HG03521 (cell line): Measurements from ENCODE around the gene CYP4F2.
"Not testable (repeated sequence)": the region's sequence is repeated elsewhere in the genome, so short reads cannot be mapped to it uniquely, and the experiment has no call there.

ENCODE experiments used
- ATAC-seq: cut with Tn5 transposase; IDR thresholded peaks from one replicate; pipeline ENCODE4 v1.9.1; 2021; ENCODE audit warnings: mild to moderate bottlenecking, moderate library complexity; ENCODE audit not compliant: unreplicated experiment

The CYP4F2 gene

DNA sequence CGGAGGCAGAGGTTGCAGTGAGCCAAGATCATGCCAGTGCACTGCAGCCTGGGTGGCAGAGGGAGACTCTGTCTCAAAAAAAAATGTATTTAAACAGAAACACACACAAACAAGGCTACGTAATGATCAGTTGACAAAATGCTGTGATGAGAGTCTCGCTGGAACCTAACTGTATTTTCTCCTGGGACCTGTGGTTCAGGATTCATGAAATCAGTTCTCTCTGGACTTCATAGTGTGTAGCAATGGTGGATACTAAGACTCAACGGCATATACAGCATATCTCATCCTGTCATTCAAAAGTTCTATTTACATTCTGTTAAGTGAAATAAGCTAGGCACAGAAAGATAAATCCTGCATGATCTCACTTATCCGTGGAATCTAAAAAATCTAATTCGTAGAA lies 37.4 kb downstream of the CYP4F2 start:
- no peak for ATAC-seq

DNA sequence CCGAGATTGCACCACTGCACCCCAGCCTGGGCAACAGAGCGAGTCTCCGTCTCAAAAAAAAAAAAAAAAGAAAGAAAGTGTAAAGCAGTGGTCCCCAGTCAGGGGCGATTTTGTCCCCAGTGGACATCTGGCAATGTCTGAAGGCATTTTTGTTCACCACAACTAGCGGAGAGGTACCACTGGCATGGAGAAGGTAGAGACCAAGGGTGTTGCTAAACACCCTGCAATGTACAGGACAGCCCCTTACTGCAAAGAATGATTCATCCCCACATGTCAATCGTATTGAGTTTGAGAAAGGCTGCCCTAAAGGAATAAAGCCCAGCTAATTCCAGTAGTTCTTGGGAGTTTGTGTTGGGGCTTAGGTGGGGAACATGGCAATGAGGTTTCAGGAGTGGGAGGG lies 38.7 kb downstream of the CYP4F2 start:
- ATAC-seq = no peak

DNA sequence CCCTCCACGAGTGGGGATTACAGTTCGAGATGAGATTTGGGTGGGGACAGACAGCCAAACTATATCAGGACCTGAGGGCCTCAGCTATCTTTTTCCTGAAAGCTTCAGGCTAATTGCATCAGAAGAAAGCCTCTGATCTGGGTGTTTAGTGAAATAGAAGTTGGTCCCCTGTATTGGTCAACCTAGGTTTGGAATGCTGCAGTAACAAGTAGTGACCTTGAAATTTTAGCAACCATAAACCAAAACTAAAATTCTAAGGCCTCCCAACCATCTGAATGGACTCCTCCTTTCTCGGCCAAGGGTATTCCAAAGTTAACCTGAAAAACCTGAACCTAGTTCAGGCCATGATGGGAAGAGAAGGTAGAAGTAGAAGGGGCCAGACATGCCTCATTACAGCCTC lies 47.5 kb downstream of the CYP4F2 start:
- ATAC-seq = no peak

DNA sequence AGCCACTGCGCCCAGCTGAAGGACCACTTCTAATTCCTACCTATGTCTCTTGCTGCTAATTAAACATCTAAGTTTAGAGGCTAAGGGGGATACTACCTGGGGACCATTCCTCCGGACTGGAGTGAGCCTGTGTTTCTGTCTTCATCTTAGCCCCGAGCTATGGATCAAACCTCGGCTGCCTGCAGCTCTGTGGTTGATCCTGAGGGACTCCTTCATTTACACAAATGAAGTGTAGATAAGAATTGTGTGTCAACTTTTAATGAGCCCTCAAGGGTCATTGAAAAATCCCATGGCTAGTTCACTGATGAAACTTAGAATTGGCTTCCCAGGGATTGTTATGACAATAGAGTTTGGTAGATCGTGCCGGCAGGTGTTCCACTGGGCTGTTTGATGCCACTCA lies 51.0 kb downstream of the CYP4F2 start:
- ATAC-seq = no peak

DNA sequence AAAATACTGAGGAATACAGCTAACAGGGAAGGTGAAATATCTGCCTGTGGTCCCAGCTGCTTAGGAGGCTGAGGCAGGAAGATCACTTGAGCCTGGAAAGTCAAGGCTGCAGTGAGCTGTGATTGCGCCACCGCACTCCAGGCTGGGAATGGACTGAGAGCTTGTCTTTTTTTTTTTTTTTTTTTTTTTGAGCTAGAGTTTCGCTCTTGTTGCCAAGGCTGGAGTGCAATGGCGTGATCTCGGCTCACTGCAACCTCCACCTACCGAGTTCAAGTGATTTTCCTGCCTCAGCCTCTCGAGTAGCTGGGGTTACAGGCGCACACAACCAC lies 54.0 kb downstream of the CYP4F2 start:
- not testable (repeated sequence) for ATAC-seq

DNA sequence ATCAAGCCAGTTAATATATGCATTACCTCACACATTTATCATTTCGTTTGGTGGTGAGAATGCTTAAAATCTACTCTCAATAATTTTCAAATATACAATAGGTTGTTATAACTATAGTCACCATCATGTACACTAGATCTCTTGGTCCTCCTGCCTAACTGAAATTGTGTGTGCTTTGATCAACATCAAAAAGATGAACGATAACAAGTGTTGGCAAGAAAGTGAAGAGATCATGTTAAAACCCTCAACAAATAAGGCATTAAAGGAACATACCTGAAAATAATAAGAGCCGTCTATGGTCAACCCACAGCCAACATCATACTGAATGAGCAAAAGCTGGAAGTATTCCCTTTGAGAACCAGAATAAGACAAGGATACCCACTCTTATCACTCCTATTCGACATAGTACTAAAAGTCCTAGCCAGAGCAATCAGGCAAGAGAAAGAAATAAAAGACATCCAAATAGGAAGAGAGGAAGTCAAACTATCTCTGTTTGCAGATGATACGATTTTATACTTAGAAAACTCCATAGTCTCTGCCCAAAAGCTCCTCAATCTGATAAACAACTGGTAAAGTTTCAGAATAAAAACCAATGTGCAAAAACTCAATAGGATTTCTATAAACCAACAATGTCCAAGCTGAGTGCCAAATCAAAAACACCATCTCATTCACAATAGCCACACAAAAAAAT lies 54.5 kb downstream of the CYP4F2 start:
- no peak for ATAC-seq

DNA sequence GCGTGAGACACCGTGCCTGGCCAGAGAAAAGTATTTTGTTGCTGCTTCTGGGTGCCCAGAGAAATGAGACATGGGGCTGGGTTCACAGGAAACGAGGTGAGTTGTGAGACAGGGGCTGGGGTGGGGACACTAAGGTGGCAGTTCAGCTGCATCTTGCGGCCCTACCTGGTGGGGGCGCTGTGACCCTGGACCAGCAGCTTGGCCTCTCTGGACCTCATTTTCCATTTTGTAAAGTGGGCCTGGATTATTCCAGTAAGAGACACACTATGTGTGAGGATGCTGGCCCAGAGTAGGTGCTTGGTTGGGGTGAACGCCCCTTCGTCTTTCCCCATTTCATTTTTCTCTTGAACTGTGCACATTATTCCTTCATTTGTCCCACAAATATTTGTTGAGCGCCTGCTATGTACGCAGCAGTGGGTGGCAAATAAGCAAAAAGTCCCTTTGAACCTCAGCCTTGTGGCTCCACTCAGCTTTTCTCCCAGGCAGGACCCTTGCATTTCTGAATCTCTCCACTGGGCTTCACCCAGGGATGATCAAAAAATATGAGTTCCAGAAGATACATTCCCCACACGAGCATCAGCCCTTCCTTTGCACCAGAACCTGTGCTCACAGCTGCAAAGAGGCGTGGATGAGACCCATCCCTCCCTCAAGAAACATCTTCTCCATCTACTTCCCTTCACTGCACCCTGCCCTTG lies 55.9 kb downstream of the CYP4F2 start:
- ATAC-seq = no peak

DNA sequence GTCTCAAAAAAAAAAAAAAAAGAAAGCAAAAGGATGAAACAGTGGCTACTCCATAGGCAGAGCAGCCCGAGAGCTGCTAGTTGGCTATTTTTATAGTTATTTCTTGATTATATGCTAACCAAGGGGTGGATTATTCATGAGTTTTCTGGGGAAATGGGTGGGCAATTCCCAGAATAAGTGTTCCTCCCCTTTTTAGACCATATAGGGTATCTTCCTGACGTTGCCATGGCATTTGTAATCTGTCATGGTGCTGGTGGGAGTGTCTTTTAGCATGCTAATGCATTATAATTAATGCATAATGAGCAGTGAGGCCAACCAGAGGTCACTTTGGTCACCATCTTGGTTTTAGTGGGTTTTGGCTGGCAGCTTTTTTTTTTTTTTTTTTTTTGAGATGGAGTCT lies 57.0 kb downstream of the CYP4F2 start:
- no peak for ATAC-seq

DNA sequence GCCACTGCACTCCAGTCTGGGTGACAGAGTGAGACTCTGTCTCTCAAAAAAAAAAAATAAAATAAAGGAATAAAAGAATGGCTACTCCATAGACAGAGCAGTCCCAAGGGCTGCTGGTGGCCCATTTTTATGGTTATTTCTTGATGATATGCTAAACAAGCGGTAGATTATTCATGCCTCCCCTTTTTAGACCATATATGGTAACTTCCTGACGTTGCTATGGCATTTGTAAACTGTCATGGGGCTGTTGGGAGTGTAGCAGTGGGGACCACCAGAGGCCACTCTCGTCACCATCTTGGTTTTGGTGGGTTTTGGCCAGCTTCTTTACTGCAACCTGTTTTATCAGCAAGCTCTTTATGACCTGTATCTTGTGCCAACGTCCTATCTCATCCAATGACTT lies 58.0 kb downstream of the CYP4F2 start:
- ATAC-seq = not testable (repeated sequence)

DNA sequence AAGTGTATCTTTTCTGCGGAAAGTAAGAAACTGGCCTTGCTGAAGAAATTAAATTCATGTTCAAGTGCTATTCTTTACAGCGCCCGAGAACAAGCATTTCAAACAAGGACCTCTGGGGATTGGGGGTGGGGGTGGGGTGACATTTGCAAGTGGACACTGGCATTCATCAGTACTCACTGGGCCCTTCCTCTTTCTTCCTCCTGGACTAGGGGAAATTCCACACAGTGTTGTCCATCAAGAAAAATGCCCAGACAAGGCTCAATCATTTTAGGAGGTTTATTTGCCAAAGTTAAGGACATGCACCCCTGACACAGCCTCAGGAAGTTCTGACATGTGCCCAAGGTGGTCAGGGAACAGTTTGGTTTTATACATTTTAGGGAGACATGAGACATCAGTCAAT lies 59.5 kb downstream of the CYP4F2 start:
- no peak for ATAC-seq

DNA sequence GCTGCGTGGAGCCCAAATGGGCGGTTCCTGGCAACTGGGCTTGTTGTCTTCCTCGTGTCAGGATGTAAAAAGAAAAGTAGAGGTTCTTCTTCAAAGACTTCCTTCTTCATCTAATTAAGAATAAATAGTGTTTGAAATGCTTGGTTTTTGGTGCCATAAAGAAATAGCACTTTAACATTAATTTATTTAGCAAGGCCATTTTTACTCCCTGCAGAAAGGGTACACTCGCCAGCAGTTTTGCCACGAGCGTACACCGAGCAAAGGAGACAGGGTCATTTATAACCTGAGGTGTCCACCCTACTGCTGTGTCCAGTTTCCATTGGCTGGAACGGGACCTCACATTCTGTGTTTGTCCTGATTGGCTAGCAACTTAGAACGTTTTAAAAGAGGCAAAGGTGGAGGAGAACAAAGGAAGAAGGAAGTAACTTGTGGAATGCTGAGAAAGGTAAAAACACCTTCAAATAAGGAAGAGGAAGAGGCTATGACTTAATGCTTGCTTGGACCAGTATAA lies 60.6 kb downstream of the CYP4F2 start:
- peak; percentile 6 for ATAC-seq

DNA sequence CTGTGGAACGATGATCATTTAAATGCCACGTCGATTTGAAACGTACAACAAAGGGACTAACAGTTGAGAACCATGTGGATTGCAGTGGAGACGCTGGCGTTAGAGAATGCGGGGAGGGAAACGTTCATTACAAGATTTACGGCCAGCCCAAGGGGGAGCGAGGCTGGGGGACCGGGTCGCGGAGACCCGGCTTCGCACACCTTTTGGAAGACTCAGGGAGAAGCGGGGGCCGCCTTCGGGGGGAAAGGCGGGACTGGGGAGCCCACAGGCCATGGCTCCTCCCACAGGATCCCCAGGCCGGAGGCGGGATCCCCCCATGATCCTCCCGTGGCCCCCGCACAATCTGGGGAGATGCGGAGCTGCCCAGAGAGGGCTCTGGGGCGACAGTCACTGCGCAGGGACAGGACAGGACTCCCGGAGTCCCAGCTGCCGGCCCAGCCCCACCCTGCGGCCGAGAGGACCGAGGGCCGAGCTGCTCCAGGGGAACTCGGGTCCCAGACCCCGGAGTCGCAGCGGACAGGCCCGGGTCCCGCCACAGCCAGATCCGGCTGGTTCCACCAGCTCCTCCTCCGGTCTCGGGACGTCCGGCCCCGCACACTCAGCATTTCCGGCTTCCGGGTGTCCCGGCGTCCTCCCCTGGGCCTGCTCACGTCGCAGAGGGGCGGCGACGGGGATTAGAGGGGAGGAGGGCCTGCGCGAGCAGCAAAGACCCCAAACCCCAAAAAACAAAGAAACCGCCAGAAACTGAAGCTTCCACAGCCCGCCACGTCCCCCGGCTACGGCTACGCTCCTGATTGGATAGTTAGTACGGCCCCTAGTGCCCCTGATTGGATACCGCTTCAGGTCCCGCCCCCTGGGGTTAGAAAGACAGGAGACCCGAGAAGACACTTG lies 61.3 kb downstream of the CYP4F2 start:
- peak; percentile 94 for ATAC-seq

DNA sequence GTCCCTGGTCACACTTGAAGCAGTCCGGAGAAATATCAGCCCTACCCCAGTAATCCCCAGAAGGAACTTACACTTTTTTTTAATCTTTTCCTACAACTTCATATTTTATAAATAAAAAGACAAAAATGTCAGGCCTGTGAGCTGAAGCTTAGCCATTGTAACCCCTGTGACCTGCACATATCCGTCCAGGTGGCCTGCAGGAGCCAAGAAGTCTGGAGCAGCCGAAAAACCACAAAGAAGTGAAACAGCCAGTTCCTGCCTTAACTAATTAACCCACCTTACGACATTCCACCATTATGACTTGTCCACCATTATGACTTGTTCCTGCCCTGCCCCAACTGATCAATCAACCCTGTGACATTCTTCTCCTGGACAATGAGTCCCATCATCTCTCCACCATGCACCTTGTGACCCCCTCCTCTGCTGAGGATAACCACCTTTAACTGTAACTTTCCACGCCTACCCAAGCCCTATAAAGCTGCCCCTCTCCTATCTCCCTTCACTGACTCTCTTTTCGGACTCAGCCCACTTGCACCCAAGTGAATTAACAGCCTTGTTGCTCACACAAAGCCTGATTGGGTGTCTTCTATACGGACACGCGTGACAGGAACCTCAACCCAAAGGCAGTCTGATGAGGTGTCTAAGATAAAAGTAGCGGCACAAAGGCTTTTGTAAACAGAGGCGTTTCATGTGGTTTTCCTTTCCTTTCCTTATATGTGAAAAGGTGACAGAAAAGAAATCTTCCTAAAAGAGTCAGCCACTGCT lies 62.1 kb downstream of the CYP4F2 start:
- not testable (repeated sequence) for ATAC-seq

DNA sequence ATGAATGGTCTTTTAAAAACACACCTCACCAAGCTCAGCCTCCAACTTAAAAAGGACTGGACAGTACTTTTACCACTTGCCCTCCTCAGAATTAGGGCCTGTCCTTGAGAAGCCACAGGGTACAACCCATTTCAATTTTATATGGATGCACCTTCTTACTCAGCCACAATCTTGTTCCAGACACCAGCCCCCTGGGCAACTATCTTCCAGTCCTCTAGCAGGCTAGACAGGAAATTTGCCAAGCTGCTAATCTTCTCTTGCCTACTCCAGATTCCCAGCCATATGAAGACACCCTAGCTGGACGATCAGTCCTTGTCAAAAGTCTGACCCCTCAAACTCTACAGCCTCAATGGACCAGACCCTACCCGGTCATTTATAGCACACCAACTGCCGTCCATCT lies 63.6 kb downstream of the CYP4F2 start:
- ATAC-seq = not testable (repeated sequence)

DNA sequence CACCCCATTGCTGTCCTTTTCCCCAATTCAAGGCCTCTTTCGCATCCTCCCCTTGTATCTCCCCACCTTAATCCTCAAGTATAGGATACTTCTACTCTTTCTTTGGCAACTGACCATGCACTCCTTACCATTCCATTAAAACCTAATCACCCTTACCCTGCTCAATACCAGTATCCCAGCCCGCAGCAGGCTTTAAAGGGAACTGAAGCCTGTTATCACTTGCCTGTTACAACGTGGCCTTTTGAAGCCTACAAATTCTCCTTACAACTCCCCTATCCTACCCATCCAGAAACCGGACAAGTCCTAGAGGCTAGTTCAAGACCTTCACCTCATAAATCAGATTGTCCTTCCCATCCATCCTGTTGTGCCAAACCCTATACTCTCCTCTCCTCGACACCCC lies 66.2 kb downstream of the CYP4F2 start:
- ATAC-seq = no peak

DNA sequence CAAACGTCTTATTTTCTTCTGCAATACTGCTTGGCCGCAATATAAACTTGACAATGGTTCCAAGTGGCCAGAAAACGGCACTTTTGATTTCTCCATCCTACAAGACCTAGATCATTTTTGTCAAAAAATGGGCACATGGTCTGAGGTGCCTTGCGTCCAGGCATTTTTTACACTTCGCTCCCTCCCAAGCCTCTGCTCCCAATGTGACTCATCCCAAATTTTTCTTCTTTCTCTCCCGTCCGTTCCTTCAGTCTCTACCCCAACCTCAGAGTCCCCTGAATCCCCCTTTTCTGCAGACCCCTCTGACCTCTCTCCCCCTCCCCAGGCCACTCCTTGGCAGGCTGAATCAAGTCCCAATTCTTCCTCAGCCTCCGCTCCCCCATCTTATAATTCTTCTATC lies 68.1 kb downstream of the CYP4F2 start:
- no peak for ATAC-seq

DNA sequence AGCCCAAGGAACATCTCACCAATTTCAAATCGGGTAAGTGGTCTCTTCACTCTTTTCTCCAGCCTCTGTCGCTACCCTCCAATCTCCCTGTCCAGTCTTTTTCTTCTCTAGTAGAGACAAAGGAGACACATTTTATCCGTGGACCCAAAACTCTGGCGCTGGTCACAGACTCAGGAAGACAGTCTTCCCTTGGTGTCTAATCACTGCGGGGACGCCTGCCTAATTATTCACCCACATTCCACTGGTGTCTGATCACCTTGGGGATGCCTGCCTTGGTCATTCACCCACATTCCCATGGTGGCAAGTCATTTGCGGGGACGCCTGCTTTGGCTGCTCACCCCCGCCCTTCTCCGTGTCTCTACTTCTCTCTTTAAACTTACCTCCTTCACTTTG lies 68.6 kb downstream of the CYP4F2 start:
- no peak for ATAC-seq

DNA sequence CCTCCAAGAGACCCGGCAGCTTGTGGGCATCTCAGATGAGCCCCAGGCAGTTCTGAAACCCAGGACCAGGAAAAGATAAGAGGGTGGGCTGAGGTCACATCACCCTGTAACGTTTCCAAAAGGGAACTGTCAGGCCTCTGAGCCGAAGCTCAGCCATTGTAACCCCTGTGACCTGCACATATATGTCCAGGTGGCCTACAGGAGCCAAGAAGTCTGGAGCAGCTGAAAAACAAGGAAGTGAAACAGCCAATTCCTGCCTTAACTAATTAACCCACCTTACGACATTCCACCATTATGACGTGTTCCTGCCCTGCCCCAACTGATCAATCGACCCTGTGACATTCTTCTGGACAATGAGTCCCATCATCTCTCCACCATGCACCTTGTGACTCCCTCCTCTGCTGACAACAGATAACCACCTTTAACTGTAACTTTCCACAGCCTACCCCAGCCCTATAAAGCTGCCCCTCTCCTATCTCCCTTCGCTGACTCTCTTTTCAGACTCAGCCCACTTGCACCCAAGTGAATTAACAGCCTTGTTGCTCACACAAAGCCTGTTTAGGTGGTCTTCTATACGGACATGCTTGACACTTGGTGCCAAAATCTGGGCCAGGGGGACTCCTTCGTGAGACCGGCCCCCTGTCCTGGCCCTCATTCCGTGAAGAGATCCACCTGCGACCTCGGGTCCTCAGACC lies 69.1 kb downstream of the CYP4F2 start:
- ATAC-seq = not testable (repeated sequence)

DNA sequence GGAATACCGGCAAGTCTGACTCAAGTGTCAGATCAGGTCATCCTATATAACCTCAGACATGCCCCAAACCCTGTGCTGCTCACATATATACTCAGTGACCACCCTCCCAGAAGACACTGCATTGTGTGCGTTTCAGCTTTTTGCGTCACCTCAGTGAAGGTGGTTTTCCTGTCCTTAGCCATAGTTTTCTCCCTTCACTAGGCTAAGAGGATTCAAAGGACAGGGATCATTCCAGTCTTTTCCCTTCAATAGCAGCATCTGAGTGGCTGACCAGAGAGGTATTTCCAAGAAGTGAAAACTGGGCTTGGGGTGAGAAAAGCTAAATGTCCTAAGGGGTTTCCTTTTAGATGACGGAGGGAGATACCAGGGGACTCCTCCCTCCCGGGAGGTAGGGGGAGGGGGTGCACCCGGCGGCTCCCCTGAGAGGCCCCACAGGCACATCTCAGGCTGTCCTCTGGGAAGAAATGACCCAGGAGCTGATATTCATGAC lies 69.7 kb downstream of the CYP4F2 start:
- ATAC-seq = no peak
